AG04450 (cell line): ENCODE measurements around the gene KCNIP1. TPM values are rescaled to one million over a fixed set of nuclear protein-coding genes. Genes with fewer than 3 reads are reported as not detected.
"Not testable (repeated sequence)": the region's sequence is repeated elsewhere in the genome, so short reads cannot be mapped to it uniquely, and the experiment has no call there.

ENCODE experiments used
- CTCF ChIA-PET: fragments of 300-600, 350-600 bp; formaldehyde crosslinking; extraction: SDS; loops from one replicate; lab custom pipeline; 2022; ENCODE audit warnings: antibody characterized with exemption, inconsistent platforms; lab: Charles Lee
- POLR2A ChIA-PET: fragments of 350-600 bp; formaldehyde crosslinking; extraction: SDS; loops from one replicate; lab custom pipeline; 2021; ENCODE audit warnings: antibody characterized with exemption, inconsistent platforms; lab: Yijun Ruan, JAX
- DNase-seq: peaks from one replicate; pipeline ENCODE4 v3.0.0-alpha.2; 2011; ENCODE audit warnings: low read depth, low spot score
- H3K27ac ChIP-seq: one replicate; pipeline ENCODE4 v1.5.1; 2012; ENCODE audit warnings: low read depth, low read length, control low read depth
- H3K27me3 ChIP-seq: one replicate; pipeline ENCODE4 v1.6.0; 2012; ENCODE audit warnings: low read length; ENCODE audit not compliant: control insufficient read depth, insufficient read depth
- H3K4me3 ChIP-seq: 2 replicates; pipeline ENCODE4 v1.5.1; 2011; ENCODE audit warnings: mild to moderate bottlenecking, low read depth, low read length, control low read depth
- H3K9me3 ChIP-seq: 2 replicates; pipeline ENCODE4 v1.5.1; 2012; ENCODE audit warnings: low read length; ENCODE audit not compliant: control insufficient read depth, insufficient read depth
- polyA plus RNA-seq: library from polyadenylated mRNA; depleted of rRNA; stranded (reverse); fragments of >200 nt; gene quantifications from 2 replicates; pipeline ENCODE4 v1.2.3, GENCODE V29; 2011
- TF ChIP-seq, protein P1 (sequence below): IDR thresholded peaks from 2 replicates; pipeline ENCODE4 v1.5.1; 2011; ENCODE audit warnings: low read depth, low read length, control low read depth, inconsistent platforms

Gene KCNIP1
- polyA plus RNA-seq, 1 experiment, result not detected

DNA sequence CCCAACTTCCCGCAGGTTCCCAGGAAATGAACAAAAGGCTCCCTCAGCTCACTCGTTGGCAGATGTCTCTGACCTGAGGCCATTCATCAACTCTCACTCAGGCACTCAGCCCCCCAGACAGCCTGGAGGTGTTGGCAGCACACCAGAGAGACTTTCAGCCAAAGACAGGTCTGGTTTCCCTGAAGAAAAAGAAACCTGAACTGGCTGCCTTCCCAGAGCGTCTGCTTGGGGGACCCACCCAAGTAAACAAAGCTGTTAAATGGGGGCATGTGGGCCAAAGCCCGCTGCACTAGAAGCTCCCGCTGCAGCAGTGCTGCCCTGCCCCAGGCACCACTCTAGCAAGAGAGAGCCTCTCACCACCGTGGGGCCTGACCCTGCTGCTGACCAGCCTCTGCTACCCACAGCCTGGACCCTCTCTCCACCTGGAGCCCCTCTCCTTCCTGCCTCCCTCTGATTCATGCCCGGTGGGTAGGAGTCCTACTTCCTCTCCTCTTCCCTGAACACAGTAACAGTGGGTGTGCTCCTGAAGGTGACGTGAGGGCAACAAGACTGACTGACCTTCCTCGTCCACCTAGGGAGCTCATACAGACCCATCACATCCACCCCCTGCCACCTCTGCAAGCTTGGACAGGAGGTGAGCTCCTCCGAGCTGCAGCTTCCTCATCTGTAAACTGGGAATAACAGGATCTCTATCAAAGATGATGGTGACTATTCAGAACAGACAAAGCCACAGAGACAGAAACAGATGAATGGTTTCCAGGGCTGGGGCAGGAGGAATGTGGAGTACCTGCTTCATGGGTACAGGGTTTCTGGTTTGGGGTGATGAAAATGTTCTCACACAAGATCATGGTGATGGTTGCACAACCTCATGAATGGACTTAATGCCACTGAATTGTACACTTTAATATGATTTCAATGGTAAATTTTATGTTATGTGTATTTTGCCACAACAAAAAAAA is 248.7 kb downstream of the KCNIP1 start:
- no peak overlapping the region for H3K27ac ChIP-seq
- no peaks in the 10 kb centered on the region for H3K9me3 ChIP-seq
- ChIA-PET CTCF (interaction anchor here (0.9 kb wide), 1 partner anchor 39 kb away, joined by 4 read pairs; no protein-coding TSS in a partner anchor), POLR2A (no interaction called here)
- TF ChIP-seq, protein P1, sequence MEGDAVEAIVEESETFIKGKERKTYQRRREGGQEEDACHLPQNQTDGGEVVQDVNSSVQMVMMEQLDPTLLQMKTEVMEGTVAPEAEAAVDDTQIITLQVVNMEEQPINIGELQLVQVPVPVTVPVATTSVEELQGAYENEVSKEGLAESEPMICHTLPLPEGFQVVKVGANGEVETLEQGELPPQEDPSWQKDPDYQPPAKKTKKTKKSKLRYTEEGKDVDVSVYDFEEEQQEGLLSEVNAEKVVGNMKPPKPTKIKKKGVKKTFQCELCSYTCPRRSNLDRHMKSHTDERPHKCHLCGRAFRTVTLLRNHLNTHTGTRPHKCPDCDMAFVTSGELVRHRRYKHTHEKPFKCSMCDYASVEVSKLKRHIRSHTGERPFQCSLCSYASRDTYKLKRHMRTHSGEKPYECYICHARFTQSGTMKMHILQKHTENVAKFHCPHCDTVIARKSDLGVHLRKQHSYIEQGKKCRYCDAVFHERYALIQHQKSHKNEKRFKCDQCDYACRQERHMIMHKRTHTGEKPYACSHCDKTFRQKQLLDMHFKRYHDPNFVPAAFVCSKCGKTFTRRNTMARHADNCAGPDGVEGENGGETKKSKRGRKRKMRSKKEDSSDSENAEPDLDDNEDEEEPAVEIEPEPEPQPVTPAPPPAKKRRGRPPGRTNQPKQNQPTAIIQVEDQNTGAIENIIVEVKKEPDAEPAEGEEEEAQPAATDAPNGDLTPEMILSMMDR, result no peak
- peaks cover 18% of the 10 kb centered on the region for H3K27me3 ChIP-seq
- no peak for DNase-seq
- H3K4me3 ChIP-seq, result no peak overlapping the region

DNA sequence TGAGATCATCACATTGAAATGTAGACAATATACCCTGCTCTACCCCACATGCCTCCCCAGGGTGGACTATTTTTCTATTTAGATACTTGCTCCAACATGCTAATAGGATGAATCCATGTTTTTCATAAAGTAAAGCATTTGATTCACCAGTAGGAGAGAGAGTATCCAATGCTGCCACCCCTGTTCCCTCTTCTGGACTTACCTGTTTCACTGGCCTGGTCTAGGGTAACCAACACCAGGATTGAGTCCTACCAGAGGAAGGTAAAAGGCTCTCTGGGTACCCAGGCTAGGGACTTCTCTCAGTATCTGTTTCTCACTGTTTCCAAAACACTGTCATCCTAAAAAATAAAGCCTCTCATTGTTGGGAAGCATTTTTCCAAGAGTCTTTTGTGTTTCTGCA is 249.5 kb downstream of the KCNIP1 start:
- H3K9me3 ChIP-seq, result no peaks in the 10 kb centered on the region

DNA sequence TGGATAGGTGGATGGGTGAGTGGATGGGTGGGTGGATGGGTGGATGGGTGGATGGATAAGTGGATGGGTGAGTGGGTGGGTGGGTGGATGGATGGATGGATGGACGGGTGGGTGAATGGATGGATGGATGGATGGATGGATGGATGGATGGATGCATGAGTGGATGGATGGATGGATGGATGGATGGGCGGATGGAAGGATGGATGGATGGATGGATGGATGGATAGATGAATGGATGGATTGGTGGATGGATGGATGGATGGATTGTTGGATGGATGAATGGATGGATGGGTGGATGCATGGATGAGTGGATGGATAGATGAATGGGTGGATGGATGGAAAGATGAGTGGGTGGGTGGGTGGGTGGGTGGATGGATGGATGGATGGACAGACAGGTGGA is 250.7 kb downstream of the KCNIP1 start:
- POLR2A ChIA-PET, result not testable (repeated sequence)

More for the DNA sequence above, 249.5 kb downstream of the KCNIP1 start:
- CTCF ChIA-PET, result interaction anchor here (0.9 kb wide), 1 partner anchor 38 kb away, joined by 4 read pairs; no protein-coding TSS in a partner anchor
- TF ChIP-seq, protein P1, result no peak
- Histone ChIP-seq H3K27me3 (peaks cover 18% of the 10 kb centered on the region), H3K4me3 (no peak overlapping the region), H3K27ac (no peak overlapping the region)
- DNase-seq, result no peak
- POLR2A ChIA-PET, result no interaction called here

DNA sequence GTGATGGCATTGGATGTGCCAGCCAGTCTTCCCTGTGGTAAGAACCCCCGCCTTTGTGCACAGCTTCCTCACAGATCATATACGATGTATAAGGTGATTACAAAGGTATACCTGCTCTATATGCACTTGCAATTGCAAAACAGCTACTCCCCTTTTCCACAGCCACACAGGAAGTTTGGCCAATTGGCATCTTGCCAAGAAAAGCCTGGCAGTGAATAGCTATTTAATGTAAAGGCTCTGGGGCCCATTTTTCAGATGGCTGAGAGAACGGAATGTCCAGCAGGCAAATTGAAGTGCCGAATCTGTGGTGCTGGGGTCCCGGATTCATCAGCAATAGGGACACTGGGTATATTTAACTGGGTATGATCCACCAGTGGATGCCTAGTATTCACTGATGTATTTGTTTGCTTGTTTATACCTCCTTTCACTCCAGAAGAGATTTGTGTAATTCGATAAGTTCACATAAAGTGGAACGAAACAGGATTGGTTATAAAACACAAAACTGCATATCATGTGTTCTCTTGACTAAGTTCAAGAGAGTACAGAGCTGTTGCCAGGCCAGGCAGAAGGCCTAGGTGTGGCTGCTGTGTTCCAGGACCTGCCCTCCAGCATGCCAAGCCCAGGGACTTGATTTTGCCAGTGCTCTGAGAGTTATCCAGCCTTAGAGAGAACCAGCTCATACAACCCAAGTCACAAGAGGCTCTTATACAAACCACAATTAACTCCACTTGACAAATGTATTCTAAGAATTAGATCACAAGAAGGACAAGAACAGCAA is 252.0 kb downstream of the KCNIP1 start:
- ChIA-PET POLR2A (no interaction called here), CTCF (interaction anchor here (1.9 kb wide), 1 partner anchor 11 kb away, joined by 8 read pairs; no protein-coding TSS in a partner anchor)
- Histone ChIP-seq H3K9me3 (no peaks in the 10 kb centered on the region), H3K27me3 (peaks cover 2% of the 10 kb centered on the region), H3K27ac (no peak overlapping the region), H3K4me3 (no peak overlapping the region)
- TF ChIP-seq, protein P1, result no peak
- no peak for DNase-seq

More for the DNA sequence above, 250.7 kb downstream of the KCNIP1 start:
- H3K27me3 ChIP-seq, result peaks cover 13% of the 10 kb centered on the region
- DNase-seq, CTCF ChIA-PET, H3K4me3 ChIP-seq, H3K9me3 ChIP-seq, H3K27ac ChIP-seq: not testable (repeated sequence)

DNA sequence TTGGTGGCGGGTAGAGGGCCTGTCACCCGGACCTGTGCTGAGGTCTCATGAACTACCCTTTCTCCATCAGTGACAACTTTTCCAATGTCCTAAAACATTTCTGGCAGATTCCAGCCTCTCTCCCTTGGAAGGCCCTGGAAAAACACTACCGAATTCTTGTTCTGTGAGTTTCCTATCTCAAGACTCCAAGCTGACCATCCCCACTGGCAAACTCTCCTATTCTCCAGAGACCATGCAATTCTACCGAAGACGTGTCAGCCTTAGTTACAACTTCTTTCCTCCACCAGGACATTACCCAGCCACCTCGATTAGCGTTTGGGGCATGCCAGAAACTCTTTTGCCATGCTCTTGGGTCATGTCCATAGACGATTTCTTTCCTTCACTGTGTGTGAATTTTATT is 252.9 kb downstream of the KCNIP1 start:
- H3K27ac ChIP-seq, result no peak overlapping the region
- no peak for DNase-seq
- H3K27me3 ChIP-seq, result no peaks in the 10 kb centered on the region
- TF ChIP-seq, protein P1, result no peak
- POLR2A ChIA-PET, result no interaction called here
- no peaks in the 10 kb centered on the region for H3K9me3 ChIP-seq
- no peak overlapping the region for H3K4me3 ChIP-seq
- CTCF ChIA-PET, result interaction anchor here (1.9 kb wide), 1 partner anchor 12 kb away, joined by 8 read pairs; no protein-coding TSS in a partner anchor
